Amniotic stem cell (primary cell): ENCODE results near the gene POLD3.

Source experiments
- DNase-seq: peaks from one replicate; lab custom pipeline; 2025; lab: John Stamatoyannopoulos, UW

POLD3 gene

GRCh38 chr11:74673693-74674360, 81.4 kb downstream of the POLD3 start:
- no peak for DNase-seq

GRCh38 chr11:74675761-74676160, 83.4 kb downstream of the POLD3 start:
- no peak for DNase-seq

GRCh38 chr11:74676596-74676995, 84.2 kb downstream of the POLD3 start:
- no peak for DNase-seq

GRCh38 chr11:74677131-74677530, 84.7 kb downstream of the POLD3 start:
- DNase-seq: no peak

- DNase-seq: no peak
Observed at GRCh38 chr11:74678041-74678440, 85.7 kb downstream of the POLD3 start.

- DNase-seq: no peak
Observed at GRCh38 chr11:74678591-74679512, 86.5 kb downstream of the POLD3 start.

GRCh38 chr11:74679513-74679865, 87.1 kb downstream of the POLD3 start:
- no peak for DNase-seq

- DNase-seq: no peak
Observed at GRCh38 chr11:74680035-74680671, 87.8 kb downstream of the POLD3 start.

- no peak for DNase-seq
Observed at GRCh38 chr11:74680703-74681531, 88.5 kb downstream of the POLD3 start.

GRCh38 chr11:74681686-74682651, 89.6 kb downstream of the POLD3 start:
- DNase-seq: no peak

GRCh38 chr11:74682731-74683278, 90.4 kb downstream of the POLD3 start:
- no peak for DNase-seq

GRCh38 chr11:74683279-74683871, 91.0 kb downstream of the POLD3 start:
- DNase-seq: no peak

- no peak for DNase-seq
Observed at GRCh38 chr11:74683941-74684481, 91.6 kb downstream of the POLD3 start.

GRCh38 chr11:74684661-74685060, 92.3 kb downstream of the POLD3 start:
- DNase-seq: no peak

- no peak for DNase-seq
Observed at GRCh38 chr11:74685338-74685737, 93.0 kb downstream of the POLD3 start.

- no peak for DNase-seq
Observed at GRCh38 chr11:74685905-74686304, 93.5 kb downstream of the POLD3 start.

GRCh38 chr11:74686792-74687191, 94.4 kb downstream of the POLD3 start:
- no peak for DNase-seq

GRCh38 chr11:74687237-74688023, 95.0 kb downstream of the POLD3 start:
- no peak for DNase-seq

- no peak for DNase-seq
Observed at GRCh38 chr11:74689666-74690065, 97.3 kb downstream of the POLD3 start.
